ENCODE measurements around the gene GZMB.

GZMB gene

GRCh38 chr14:24639905-24640304 is 5.9 kb upstream of the GZMB start:
- TF ChIP-seq CTCF (IDR thresholded peaks at IDR 0.05; ENCODE audit: low read depth, low read length): no peak
- Histone ChIP-seq H3K27ac (no peak overlapping the region), H3K27me3 (ENCODE audit: insufficient read depth, low read depth, severe bottlenecking) (peaks cover 37% of the 10 kb centered on the region)

GRCh38 chr14:24639270-24639669 is 5.3 kb upstream of the GZMB start:
- no peak overlapping the region for H3K27ac ChIP-seq
- H3K9me3 ChIP-seq (ENCODE audit: severe bottlenecking): no peaks in the 10 kb centered on the region
- no peak for TF ChIP-seq CTCF (IDR thresholded peaks at IDR 0.05; ENCODE audit: low read depth, low read length)
- H3K4me3 ChIP-seq (ENCODE audit: low read depth, low read length): no peak overlapping the region
- H3K36me3 ChIP-seq: no peaks in the 10 kb centered on the region
- DNase-seq: no peak
- peaks cover 39% of the 10 kb centered on the region for H3K27me3 ChIP-seq (ENCODE audit: insufficient read depth, low read depth, severe bottlenecking)

More at GRCh38 chr14:24639905-24640304, 5.9 kb upstream of the GZMB start:
- H3K9me3 ChIP-seq (ENCODE audit: severe bottlenecking): no peaks in the 10 kb centered on the region
- H3K36me3 ChIP-seq: no peaks in the 10 kb centered on the region
- H3K4me3 ChIP-seq (ENCODE audit: low read depth, low read length): no peak overlapping the region
- no peak for DNase-seq

GRCh38 chr14:24633353-24633752 is 637 bp downstream of the GZMB start:
- TF ChIP-seq CTCF (IDR thresholded peaks at IDR 0.05; ENCODE audit: low read depth, low read length): no peak
- H3K27me3 ChIP-seq (ENCODE audit: insufficient read depth, low read depth, severe bottlenecking): peaks cover 34% of the 10 kb centered on the region
- H3K36me3 ChIP-seq: no peaks in the 10 kb centered on the region
- no peak for DNase-seq
- H3K27ac ChIP-seq: no peak overlapping the region
- H3K9me3 ChIP-seq (ENCODE audit: severe bottlenecking): no peaks in the 10 kb centered on the region
- H3K4me3 ChIP-seq (ENCODE audit: low read depth, low read length): no peak overlapping the region

GRCh38 chr14:24632761-24633160 is 1.2 kb downstream of the GZMB start:
- TF ChIP-seq CTCF (IDR thresholded peaks at IDR 0.05; ENCODE audit: low read depth, low read length): no peak
- Histone ChIP-seq H3K9me3 (ENCODE audit: severe bottlenecking) (no peaks in the 10 kb centered on the region), H3K27ac (no peak overlapping the region), H3K36me3 (no peaks in the 10 kb centered on the region), H3K27me3 (ENCODE audit: insufficient read depth, low read depth, severe bottlenecking) (peaks cover 35% of the 10 kb centered on the region), H3K4me3 (ENCODE audit: low read depth, low read length) (no peak overlapping the region)
- DNase-seq: no peak

- no peak for TF ChIP-seq CTCF (IDR thresholded peaks at IDR 0.05; ENCODE audit: low read depth, low read length)
- H3K9me3 ChIP-seq (ENCODE audit: severe bottlenecking): no peaks in the 10 kb centered on the region
- no peak overlapping the region for H3K4me3 ChIP-seq (ENCODE audit: low read depth, low read length)
- H3K36me3 ChIP-seq: no peaks in the 10 kb centered on the region
- H3K27me3 ChIP-seq (ENCODE audit: insufficient read depth, low read depth, severe bottlenecking): peaks cover 39% of the 10 kb centered on the region
- H3K27ac ChIP-seq: no peak overlapping the region
- no peak for DNase-seq
Measured at GRCh38 chr14:24632336-24632735, 1.7 kb downstream of the GZMB start.

- Histone ChIP-seq H3K27ac (no peak overlapping the region), H3K9me3 (ENCODE audit: severe bottlenecking) (no peaks in the 10 kb centered on the region), H3K4me3 (ENCODE audit: low read depth, low read length) (no peak overlapping the region), H3K36me3 (no peaks in the 10 kb centered on the region), H3K27me3 (ENCODE audit: insufficient read depth, low read depth, severe bottlenecking) (peaks cover 40% of the 10 kb centered on the region)
- no peak for DNase-seq
- TF ChIP-seq CTCF (IDR thresholded peaks at IDR 0.05; ENCODE audit: low read depth, low read length): no peak
Measured at GRCh38 chr14:24631749-24632335, 2.1 kb downstream of the GZMB start.

Measured in WERI-Rb-1 (cell line).